Skeletal muscle tissue (tissue), 4 donors: ENCODE data around the gene PDE1C. TPM values are rescaled to one million over a fixed set of nuclear protein-coding genes. Genes with fewer than 3 reads are reported as not detected.

Source experiments
- H3K27ac ChIP-seq: one replicate; pipeline ENCODE4 v1.7.0; 2013; ENCODE audit warnings: mild to moderate bottlenecking, low read depth, low read length, inconsistent platforms
- H3K27me3 ChIP-seq, 3 donors: one replicate each; pipeline ENCODE4 v1.7.0; 2013; ENCODE audit warnings: low read length in 3 of 3; ENCODE audit not compliant: control insufficient read depth in 3 of 3, insufficient read depth in 3 of 3
- H3K36me3 ChIP-seq, 3 donors: one replicate each; pipeline ENCODE4 v1.7.0; 2013; ENCODE audit warnings: low read length in 3 of 3; ENCODE audit not compliant: control insufficient read depth in 3 of 3, insufficient read depth in 3 of 3
- H3K4me1 ChIP-seq, 3 donors: one replicate each; pipeline ENCODE4 v1.7.0; 2013; ENCODE audit warnings: low read length in 3 of 3, mild to moderate bottlenecking in 3 of 3; ENCODE audit not compliant: control insufficient read depth in 3 of 3, insufficient read depth in 3 of 3
- H3K4me3 ChIP-seq, 3 donors: one replicate each; pipeline ENCODE4 v1.7.0; 2013; ENCODE audit warnings: low read length in 3 of 3
- H3K9ac ChIP-seq, 3 donors: one replicate each; pipeline ENCODE4 v1.7.0; 2013; ENCODE audit warnings: low read length in 3 of 3, mild to moderate bottlenecking in 3 of 3, moderate library complexity in 2 of 3, low read depth in 1 of 3
- H3K9me3 ChIP-seq, 3 donors: one replicate each; pipeline ENCODE4 v1.7.0; 2013; ENCODE audit warnings: low read length in 3 of 3; ENCODE audit not compliant: control insufficient read depth in 3 of 3
- total RNA-seq: library from RNA; depleted of rRNA; stranded (reverse); fragments of >200 nt; gene quantifications from one replicate; pipeline ENCODE4 v1.2.3, GENCODE V29; 2014
- donor health status: Osteomylitis.

Gene PDE1C
- 2.1 TPM for total RNA-seq

- H3K27me3 ChIP-seq: peaks cover 16 to 28% (median 24%) of the 10 kb centered on the region in 3 donors
- H3K9me3 ChIP-seq: no peaks in the 10 kb centered on the region
- H3K4me1 ChIP-seq: peaks cover 2 to 3% (median 3%) of the 10 kb centered on the region in 3 donors
- H3K4me3 ChIP-seq: peak within 1 kb of the TSS; percentile 12 to 53 (median 52)
- H3K9ac ChIP-seq: peak within 1 kb of the TSS in 2 of 3 donors; percentile 33 to 54
- H3K36me3 ChIP-seq: no peaks in the 10 kb centered on the region
- no peak within 1 kb of the TSS for H3K27ac ChIP-seq
Observed at GRCh38 chr7:32070406-32071360, at the start of gene PDE1C. TSS of gene PDE1C (minus strand) at chr7:32070407.

GRCh38 chr7:32119790-32120196 lies 49.6 kb upstream of the PDE1C start:
- H3K27me3 ChIP-seq: no peaks in the 10 kb centered on the region
- no peak overlapping the region for H3K9ac ChIP-seq
- no peaks in the 10 kb centered on the region for H3K36me3 ChIP-seq
- H3K4me3 ChIP-seq: no peak overlapping the region
- no peaks in the 10 kb centered on the region for H3K9me3 ChIP-seq
- H3K4me1 ChIP-seq: no peaks in the 10 kb centered on the region
- no peak overlapping the region for H3K27ac ChIP-seq

- Histone ChIP-seq H3K9ac (no peak overlapping the region), H3K9me3 (no peaks in the 10 kb centered on the region), H3K4me1 (no peaks in the 10 kb centered on the region), H3K36me3 (no peaks in the 10 kb centered on the region), H3K27me3 (no peaks in the 10 kb centered on the region), H3K4me3 (no peak overlapping the region), H3K27ac (no peak overlapping the region)
Observed at GRCh38 chr7:32117837-32118236, 47.6 kb upstream of the PDE1C start.

- no peaks in the 10 kb centered on the region for H3K9me3 ChIP-seq
- no peaks in the 10 kb centered on the region for H3K4me1 ChIP-seq
- H3K4me3 ChIP-seq: no peak overlapping the region
- no peaks in the 10 kb centered on the region for H3K36me3 ChIP-seq
- H3K27me3 ChIP-seq: no peaks in the 10 kb centered on the region
- no peak overlapping the region for H3K9ac ChIP-seq
- H3K27ac ChIP-seq: no peak overlapping the region
Observed at GRCh38 chr7:32116436-32116835, 46.2 kb upstream of the PDE1C start.

- Histone ChIP-seq H3K4me1 (no peaks in the 10 kb centered on the region), H3K9ac (no peak overlapping the region), H3K36me3 (no peaks in the 10 kb centered on the region), H3K27me3 (no peaks in the 10 kb centered on the region), H3K9me3 (no peaks in the 10 kb centered on the region), H3K27ac (no peak overlapping the region), H3K4me3 (no peak overlapping the region)
Observed at GRCh38 chr7:32115831-32116230, 45.6 kb upstream of the PDE1C start.

GRCh38 chr7:32108651-32109050 lies 38.4 kb upstream of the PDE1C start:
- no peaks in the 10 kb centered on the region for H3K9me3 ChIP-seq
- H3K9ac ChIP-seq: no peak overlapping the region
- no peaks in the 10 kb centered on the region for H3K4me1 ChIP-seq
- H3K27me3 ChIP-seq: no peaks in the 10 kb centered on the region
- H3K4me3 ChIP-seq: no peak overlapping the region
- H3K36me3 ChIP-seq: no peaks in the 10 kb centered on the region
- no peak overlapping the region for H3K27ac ChIP-seq

GRCh38 chr7:32104766-32105165 lies 34.6 kb upstream of the PDE1C start:
- Histone ChIP-seq H3K36me3 (no peaks in the 10 kb centered on the region), H3K9ac (no peak overlapping the region), H3K27me3 (no peaks in the 10 kb centered on the region), H3K9me3 (no peaks in the 10 kb centered on the region), H3K4me3 (no peak overlapping the region), H3K27ac (no peak overlapping the region), H3K4me1 (peaks cover 0 to 10% (median 0%) of the 10 kb centered on the region in 3 donors)

- no peak overlapping the region for H3K4me3 ChIP-seq
- H3K9ac ChIP-seq: no peak overlapping the region
- H3K27ac ChIP-seq: no peak overlapping the region
- no peaks in the 10 kb centered on the region for H3K27me3 ChIP-seq
- peaks cover 0 to 10% (median 0%) of the 10 kb centered on the region in 3 donors for H3K4me1 ChIP-seq
- H3K36me3 ChIP-seq: no peaks in the 10 kb centered on the region
- no peaks in the 10 kb centered on the region for H3K9me3 ChIP-seq
Observed at GRCh38 chr7:32103361-32103760, 33.2 kb upstream of the PDE1C start.

GRCh38 chr7:32102432-32102873 lies 32.2 kb upstream of the PDE1C start:
- peaks cover 0 to 10% (median 0%) of the 10 kb centered on the region in 3 donors for H3K4me1 ChIP-seq
- no peak overlapping the region for H3K27ac ChIP-seq
- no peaks in the 10 kb centered on the region for H3K36me3 ChIP-seq
- H3K9ac ChIP-seq: no peak overlapping the region
- H3K9me3 ChIP-seq: no peaks in the 10 kb centered on the region
- no peak overlapping the region for H3K4me3 ChIP-seq
- no peaks in the 10 kb centered on the region for H3K27me3 ChIP-seq

GRCh38 chr7:32100407-32100907 lies 30.2 kb upstream of the PDE1C start:
- Histone ChIP-seq H3K4me1 (peaks cover 0 to 10% (median 0%) of the 10 kb centered on the region in 3 donors), H3K4me3 (no peak overlapping the region), H3K9me3 (no peaks in the 10 kb centered on the region)

More at GRCh38 chr7:32100407-32100907, 30.2 kb upstream of the PDE1C start:
- Histone ChIP-seq H3K36me3 (no peaks in the 10 kb centered on the region), H3K9ac (no peak overlapping the region), H3K27ac (no peak overlapping the region), H3K27me3 (no peaks in the 10 kb centered on the region)
